Measurements from ENCODE around the gene CRABP1. TPM values are rescaled to one million over a fixed set of nuclear protein-coding genes. Genes with fewer than 3 reads are reported as not detected.

CRABP1 gene
- total RNA-seq, 1 donor from 2014 or later: 0.30 TPM

- H3K4me1 Mint-ChIP-seq (ENCODE audit: low read depth, unreplicated experiment): peaks cover 5% of the 10 kb centered on the region
- Histone ChIP-seq H3K4me2 (ENCODE audit: low read length) (no peak overlapping the region), H3K27ac (ENCODE audit: low read depth, low read length) (no peak overlapping the region), H4K20me1 (ENCODE audit: insufficient read depth, low read length) (no peaks in the 10 kb centered on the region), H3K4me3 (ENCODE audit: insufficient read depth, low read depth, low read length) (no peak overlapping the region), H3K4me1 (ENCODE audit: insufficient read depth, low read length) (peaks cover 6% of the 10 kb centered on the region), H3K79me2 (ENCODE audit: insufficient read depth, low read length) (no peaks in the 10 kb centered on the region), H3K9ac (ENCODE audit: low read length) (no peak overlapping the region), H3K27me3 (ENCODE audit: insufficient read depth, low read length) (no peaks in the 10 kb centered on the region), H2AFZ (ENCODE audit: low read depth, low read length) (no peak overlapping the region), H3K36me3 (ENCODE audit: insufficient read depth, low read length) (no peaks in the 10 kb centered on the region), H3K9me3 (ENCODE audit: insufficient read depth, low read depth, low read length) (no peaks in the 10 kb centered on the region)
- H3K9me3 Mint-ChIP-seq (ENCODE audit: unreplicated experiment): no peaks in the 10 kb centered on the region
- H3K27ac Mint-ChIP-seq (ENCODE audit: unreplicated experiment): no peak overlapping the region
- H3K27me3 Mint-ChIP-seq (ENCODE audit: low read depth, unreplicated experiment): peaks cover 23% of the 10 kb centered on the region
- no peak for DNase-seq (ENCODE audit: low read depth)
- no peak overlapping the region for H3K4me3 Mint-ChIP-seq (ENCODE audit: unreplicated experiment)
- no peak for FAIRE-seq
- no peak for TF ChIP-seq CTCF (IDR thresholded peaks at IDR 0.05; ENCODE audit: insufficient read depth, low read depth, low read length)
- TF ChIP-seq EZH2 (IDR thresholded peaks at IDR 0.05; ENCODE audit: insufficient read depth, low read length): no peak
- H3K36me3 Mint-ChIP-seq (ENCODE audit: low read depth, unreplicated experiment): no peaks in the 10 kb centered on the region
Observed at GRCh38 chr15:78312536-78312935, 27.6 kb upstream of the CRABP1 start.

GRCh38 chr15:78312957-78313356 is 27.2 kb upstream of the CRABP1 start:
- TF ChIP-seq CTCF (IDR thresholded peaks at IDR 0.05; ENCODE audit: insufficient read depth, low read depth, low read length) (no peak), EZH2 (IDR thresholded peaks at IDR 0.05; ENCODE audit: insufficient read depth, low read length) (no peak)
- Histone ChIP-seq H4K20me1 (ENCODE audit: insufficient read depth, low read length) (no peaks in the 10 kb centered on the region), H3K4me1 (ENCODE audit: insufficient read depth, low read length) (peaks cover 6% of the 10 kb centered on the region), H2AFZ (ENCODE audit: low read depth, low read length) (no peak overlapping the region), H3K9me3 (ENCODE audit: insufficient read depth, low read depth, low read length) (no peaks in the 10 kb centered on the region), H3K4me3 (ENCODE audit: insufficient read depth, low read depth, low read length) (no peak overlapping the region), H3K27ac (ENCODE audit: low read depth, low read length) (no peak overlapping the region), H3K9ac (ENCODE audit: low read length) (no peak overlapping the region), H3K36me3 (ENCODE audit: insufficient read depth, low read length) (no peaks in the 10 kb centered on the region), H3K4me2 (ENCODE audit: low read length) (no peak overlapping the region), H3K79me2 (ENCODE audit: insufficient read depth, low read length) (no peaks in the 10 kb centered on the region), H3K27me3 (ENCODE audit: insufficient read depth, low read length) (no peaks in the 10 kb centered on the region)
- no peaks in the 10 kb centered on the region for H3K9me3 Mint-ChIP-seq (ENCODE audit: unreplicated experiment)
- no peak overlapping the region for H3K4me3 Mint-ChIP-seq (ENCODE audit: unreplicated experiment)
- DNase-seq (ENCODE audit: low read depth) (no peak), FAIRE-seq (no peak)
- H3K27me3 Mint-ChIP-seq (ENCODE audit: low read depth, unreplicated experiment): peaks cover 24% of the 10 kb centered on the region
- no peaks in the 10 kb centered on the region for H3K36me3 Mint-ChIP-seq (ENCODE audit: low read depth, unreplicated experiment)
- no peak overlapping the region for H3K27ac Mint-ChIP-seq (ENCODE audit: unreplicated experiment)
- peaks cover 4% of the 10 kb centered on the region for H3K4me1 Mint-ChIP-seq (ENCODE audit: low read depth, unreplicated experiment)

GRCh38 chr15:78313383-78313782 is 26.8 kb upstream of the CRABP1 start:
- H3K27me3 ChIP-seq (ENCODE audit: insufficient read depth, low read length): no peaks in the 10 kb centered on the region
- no peak for TF ChIP-seq EZH2 (IDR thresholded peaks at IDR 0.05; ENCODE audit: insufficient read depth, low read length)
- TF ChIP-seq CTCF (IDR thresholded peaks at IDR 0.05; ENCODE audit: insufficient read depth, low read depth, low read length): no peak
- Mint-ChIP-seq H3K27me3 (ENCODE audit: low read depth, unreplicated experiment) (peaks cover 24% of the 10 kb centered on the region), H3K27ac (ENCODE audit: unreplicated experiment) (no peak overlapping the region), H3K36me3 (ENCODE audit: low read depth, unreplicated experiment) (no peaks in the 10 kb centered on the region), H3K4me3 (ENCODE audit: unreplicated experiment) (no peak overlapping the region), H3K4me1 (ENCODE audit: low read depth, unreplicated experiment) (no peaks in the 10 kb centered on the region), H3K9me3 (ENCODE audit: unreplicated experiment) (no peaks in the 10 kb centered on the region)
- no peak overlapping the region for H3K27ac ChIP-seq (ENCODE audit: low read depth, low read length)
- no peaks in the 10 kb centered on the region for H4K20me1 ChIP-seq (ENCODE audit: insufficient read depth, low read length)
- H3K4me2 ChIP-seq (ENCODE audit: low read length): no peak overlapping the region
- DNase-seq (ENCODE audit: low read depth): no peak
- no peak overlapping the region for H3K4me3 ChIP-seq (ENCODE audit: insufficient read depth, low read depth, low read length)
- H3K9ac ChIP-seq (ENCODE audit: low read length): no peak overlapping the region
- no peaks in the 10 kb centered on the region for H3K79me2 ChIP-seq (ENCODE audit: insufficient read depth, low read length)
- no peak overlapping the region for H2AFZ ChIP-seq (ENCODE audit: low read depth, low read length)
- H3K9me3 ChIP-seq (ENCODE audit: insufficient read depth, low read depth, low read length): no peaks in the 10 kb centered on the region
- H3K36me3 ChIP-seq (ENCODE audit: insufficient read depth, low read length): no peaks in the 10 kb centered on the region
- peaks cover 3% of the 10 kb centered on the region for H3K4me1 ChIP-seq (ENCODE audit: insufficient read depth, low read length)
- FAIRE-seq: no peak
